ENCODE measurements around the gene NMRK2. TPM values are rescaled to one million over a fixed set of nuclear protein-coding genes. Genes with fewer than 3 reads are reported as not detected.

The NMRK2 gene
- total RNA-seq, 1 donor from 2014 or later = 1.4 TPM

DNA sequence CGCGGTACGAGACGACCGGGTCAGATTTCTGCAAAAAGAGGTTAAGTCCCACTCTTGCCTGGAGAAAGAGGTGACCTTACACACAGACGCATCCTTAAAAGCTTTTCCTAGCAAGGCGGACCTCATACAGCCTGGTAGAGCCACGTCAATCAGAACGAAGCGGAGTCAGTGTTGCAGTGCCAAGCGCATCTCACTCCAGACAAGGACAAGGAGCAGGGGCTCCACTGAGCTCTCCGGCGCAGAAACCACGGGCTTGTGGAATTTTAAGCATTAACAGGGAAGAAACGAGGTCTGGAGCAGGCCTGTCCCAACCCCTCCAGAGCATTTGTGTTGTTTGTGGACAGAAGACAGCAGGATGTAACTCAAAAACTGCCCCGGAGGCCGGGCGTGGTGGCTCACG is 45.3 kb downstream of the NMRK2 start:
- peaks cover under 1% of the 10 kb centered on the region for H3K4me1 Mint-ChIP-seq (ENCODE audit: unreplicated experiment)
- TF ChIP-seq, protein P1, sequence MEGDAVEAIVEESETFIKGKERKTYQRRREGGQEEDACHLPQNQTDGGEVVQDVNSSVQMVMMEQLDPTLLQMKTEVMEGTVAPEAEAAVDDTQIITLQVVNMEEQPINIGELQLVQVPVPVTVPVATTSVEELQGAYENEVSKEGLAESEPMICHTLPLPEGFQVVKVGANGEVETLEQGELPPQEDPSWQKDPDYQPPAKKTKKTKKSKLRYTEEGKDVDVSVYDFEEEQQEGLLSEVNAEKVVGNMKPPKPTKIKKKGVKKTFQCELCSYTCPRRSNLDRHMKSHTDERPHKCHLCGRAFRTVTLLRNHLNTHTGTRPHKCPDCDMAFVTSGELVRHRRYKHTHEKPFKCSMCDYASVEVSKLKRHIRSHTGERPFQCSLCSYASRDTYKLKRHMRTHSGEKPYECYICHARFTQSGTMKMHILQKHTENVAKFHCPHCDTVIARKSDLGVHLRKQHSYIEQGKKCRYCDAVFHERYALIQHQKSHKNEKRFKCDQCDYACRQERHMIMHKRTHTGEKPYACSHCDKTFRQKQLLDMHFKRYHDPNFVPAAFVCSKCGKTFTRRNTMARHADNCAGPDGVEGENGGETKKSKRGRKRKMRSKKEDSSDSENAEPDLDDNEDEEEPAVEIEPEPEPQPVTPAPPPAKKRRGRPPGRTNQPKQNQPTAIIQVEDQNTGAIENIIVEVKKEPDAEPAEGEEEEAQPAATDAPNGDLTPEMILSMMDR (IDR thresholded peaks at IDR 0.05; ENCODE audit: unreplicated experiment) = no peak
- H3K27ac Mint-ChIP-seq (ENCODE audit: unreplicated experiment) = no peak overlapping the region
- peaks cover 25% of the 10 kb centered on the region for H3K36me3 Mint-ChIP-seq (ENCODE audit: low read depth, unreplicated experiment)
- H3K4me3 Mint-ChIP-seq (ENCODE audit: unreplicated experiment) = no peak overlapping the region
- no peak for DNase-seq (ENCODE audit: low spot score)
- no peaks in the 10 kb centered on the region for H3K9me3 Mint-ChIP-seq (ENCODE audit: unreplicated experiment)
- peaks cover 12% of the 10 kb centered on the region for H3K27me3 Mint-ChIP-seq (ENCODE audit: unreplicated experiment)

DNA sequence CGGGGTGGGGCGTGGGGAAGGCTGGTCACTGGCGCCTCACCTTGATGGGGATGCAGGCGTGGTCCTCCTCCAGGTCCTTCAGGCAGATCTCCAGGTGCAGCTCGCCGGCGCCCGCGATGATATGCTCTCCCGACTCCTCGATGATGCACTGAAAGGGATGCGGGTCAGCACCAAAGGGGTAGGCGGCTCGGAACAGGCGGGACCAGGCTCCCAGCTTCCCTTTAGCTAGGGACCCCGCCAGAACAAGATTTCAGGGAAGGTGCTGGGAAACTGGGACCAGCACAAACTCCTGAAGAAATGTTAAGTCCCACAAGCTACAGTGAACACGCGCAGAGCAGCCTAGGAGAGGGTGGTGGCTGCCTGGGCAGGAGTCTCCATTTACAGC is 46.4 kb downstream of the NMRK2 start:
- Mint-ChIP-seq H3K27me3 (ENCODE audit: unreplicated experiment) (peaks cover 21% of the 10 kb centered on the region), H3K4me1 (ENCODE audit: unreplicated experiment) (peaks cover 12% of the 10 kb centered on the region), H3K36me3 (ENCODE audit: low read depth, unreplicated experiment) (peaks cover 36% of the 10 kb centered on the region), H3K9me3 (ENCODE audit: unreplicated experiment) (no peaks in the 10 kb centered on the region), H3K4me3 (ENCODE audit: unreplicated experiment) (no peak overlapping the region), H3K27ac (ENCODE audit: unreplicated experiment) (peak overlapping the region; percentile 36)
- TF ChIP-seq, protein P1 (IDR thresholded peaks at IDR 0.05; ENCODE audit: unreplicated experiment) = no peak
- DNase-seq (ENCODE audit: low spot score) = no peak

DNA sequence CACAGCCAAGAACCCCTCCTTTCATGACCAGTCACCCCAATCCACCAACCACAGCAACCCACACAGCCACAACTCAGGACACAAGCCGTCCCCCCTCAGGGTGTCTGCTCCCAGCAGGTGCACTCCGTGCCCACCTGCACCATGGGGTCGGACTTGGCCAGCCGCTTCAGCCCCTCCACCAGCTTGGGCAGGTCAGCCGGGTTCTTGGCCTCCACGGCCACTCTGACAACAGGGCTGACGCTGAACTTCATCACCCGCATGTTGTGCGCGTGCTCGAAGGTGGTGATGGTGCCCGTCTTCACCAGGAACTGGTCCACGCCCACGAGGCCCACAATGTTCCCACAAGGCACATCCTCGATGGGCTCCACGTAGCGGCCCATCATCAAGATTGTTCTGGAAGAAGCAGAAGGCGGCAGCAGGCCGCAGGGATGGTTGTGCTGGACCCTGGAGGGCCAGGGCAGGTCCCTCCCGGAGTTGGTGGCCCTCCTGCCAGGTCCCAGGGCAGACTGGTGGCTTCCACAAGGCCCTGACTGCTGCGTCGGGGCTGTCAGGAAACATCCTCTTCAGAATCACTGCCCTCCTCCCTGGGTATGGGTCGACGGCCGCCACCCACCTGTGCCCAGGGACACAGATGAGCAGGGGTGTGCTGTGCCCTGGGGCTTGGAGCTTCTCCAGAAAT is 46.9 kb downstream of the NMRK2 start:
- H3K27ac Mint-ChIP-seq (ENCODE audit: unreplicated experiment) = peak overlapping the region; percentile 36
- peaks cover 26% of the 10 kb centered on the region for H3K27me3 Mint-ChIP-seq (ENCODE audit: unreplicated experiment)
- H3K4me1 Mint-ChIP-seq (ENCODE audit: unreplicated experiment) = peaks cover 17% of the 10 kb centered on the region
- no peak overlapping the region for H3K4me3 Mint-ChIP-seq (ENCODE audit: unreplicated experiment)
- TF ChIP-seq, protein P1 (IDR thresholded peaks at IDR 0.05; ENCODE audit: unreplicated experiment) = no peak
- no peak for DNase-seq (ENCODE audit: low spot score)
- no peaks in the 10 kb centered on the region for H3K9me3 Mint-ChIP-seq (ENCODE audit: unreplicated experiment)
- peaks cover 42% of the 10 kb centered on the region for H3K36me3 Mint-ChIP-seq (ENCODE audit: low read depth, unreplicated experiment)

DNA sequence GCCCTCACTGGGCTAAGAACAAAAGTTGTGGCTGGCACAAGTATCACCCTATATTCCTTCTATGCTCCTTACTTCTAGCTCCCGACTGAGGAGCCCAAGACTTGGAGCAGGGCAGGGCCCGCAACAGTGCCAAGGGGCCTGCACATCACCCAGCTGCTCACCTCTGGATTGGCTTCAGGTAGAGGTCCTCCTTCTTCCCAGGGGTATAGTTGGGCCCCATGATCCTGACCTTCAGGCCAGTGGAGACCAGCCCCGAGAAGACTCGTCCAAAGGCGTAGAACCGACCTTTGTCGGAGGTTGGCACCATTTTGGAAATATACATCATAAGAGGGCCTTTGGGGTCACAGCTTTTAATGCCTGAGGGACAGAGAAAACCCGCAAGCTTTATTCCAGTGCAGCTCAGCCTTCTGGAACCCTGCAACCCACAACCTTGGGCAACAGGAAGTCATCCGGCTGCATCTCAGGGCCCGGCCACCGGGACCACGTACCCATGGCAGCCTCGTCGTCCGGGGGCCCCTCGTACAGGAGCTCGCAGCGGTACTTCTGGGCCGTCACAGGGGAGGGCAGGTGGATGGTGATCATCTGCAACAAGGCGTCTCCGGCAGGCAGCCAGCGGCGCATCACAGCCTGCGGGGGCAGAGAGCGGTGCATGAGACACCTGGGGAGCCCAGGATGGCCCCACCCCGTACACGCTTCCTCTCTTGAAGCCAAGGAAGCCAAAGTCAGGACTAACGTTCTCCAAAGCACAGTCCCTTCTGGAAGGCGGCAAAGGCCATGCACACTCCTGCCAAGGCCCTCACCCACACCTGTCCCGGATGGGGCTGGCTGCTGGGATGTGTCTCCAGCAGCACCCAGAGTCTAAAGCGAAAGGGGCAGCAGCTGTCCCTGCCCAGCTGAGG is 47.7 kb downstream of the NMRK2 start:
- TF ChIP-seq, protein P1 (IDR thresholded peaks at IDR 0.05; ENCODE audit: unreplicated experiment) = no peak
- Mint-ChIP-seq H3K27ac (ENCODE audit: unreplicated experiment) (no peak overlapping the region), H3K4me3 (ENCODE audit: unreplicated experiment) (no peak overlapping the region), H3K4me1 (ENCODE audit: unreplicated experiment) (peaks cover 18% of the 10 kb centered on the region), H3K27me3 (ENCODE audit: unreplicated experiment) (peaks cover 26% of the 10 kb centered on the region), H3K9me3 (ENCODE audit: unreplicated experiment) (no peaks in the 10 kb centered on the region), H3K36me3 (ENCODE audit: low read depth, unreplicated experiment) (peaks cover 42% of the 10 kb centered on the region)
- no peak for DNase-seq (ENCODE audit: low spot score)

DNA sequence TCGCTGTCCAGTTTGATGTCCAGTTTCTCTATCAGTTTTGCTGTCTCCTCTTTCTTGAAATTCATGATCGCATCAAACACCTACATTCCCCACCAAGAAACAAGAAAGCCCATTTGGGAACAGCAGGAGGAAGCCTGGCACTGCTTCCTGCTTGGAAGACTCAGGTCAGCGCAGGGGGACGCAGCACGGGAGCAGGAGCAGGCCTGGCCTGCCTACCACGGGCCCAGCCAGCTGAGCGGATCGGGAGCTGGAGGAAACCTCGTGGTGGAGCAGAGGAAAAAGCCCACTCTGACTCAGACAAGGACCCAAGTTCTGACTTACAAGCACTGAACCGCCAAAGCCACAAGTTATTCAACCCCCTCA is 48.5 kb downstream of the NMRK2 start:
- Mint-ChIP-seq H3K9me3 (ENCODE audit: unreplicated experiment) (no peaks in the 10 kb centered on the region), H3K27ac (ENCODE audit: unreplicated experiment) (peak overlapping the region; percentile 55), H3K4me3 (ENCODE audit: unreplicated experiment) (peak overlapping the region; percentile 33), H3K27me3 (ENCODE audit: unreplicated experiment) (peaks cover 26% of the 10 kb centered on the region), H3K36me3 (ENCODE audit: low read depth, unreplicated experiment) (peaks cover 42% of the 10 kb centered on the region), H3K4me1 (ENCODE audit: unreplicated experiment) (peaks cover 20% of the 10 kb centered on the region)
- TF ChIP-seq, protein P1 (IDR thresholded peaks at IDR 0.05; ENCODE audit: unreplicated experiment) = no peak
- DNase-seq (ENCODE audit: low spot score) = no peak
